ENCODE measurements around the gene SLC7A9. TPM values are rescaled to one million over a fixed set of nuclear protein-coding genes. Genes with fewer than 3 reads are reported as not detected.

SLC7A9 gene
- total and polyA plus RNA-seq, 2 of the 13 experiments (the other 11 are each of a cell fraction or from before 2014, with no cell fraction given), result 4.7 to 8.3 TPM

GRCh38 chr19:32858559-32858958, 11.0 kb downstream of the SLC7A9 start:
- Histone ChIP-seq H3K9me3 (ENCODE audit: low read length) (no peaks in the 10 kb centered on the region), H3K9ac (ENCODE audit: insufficient read depth, low read depth, low read length) (no peak overlapping the region), H3K27me3 (ENCODE audit: control insufficient read depth in 1 of 2, insufficient read depth in 2 of 2, low read length in 2 of 2) (no peaks in the 10 kb centered on the region), H4K20me1 (ENCODE audit: insufficient read depth, low read length) (no peaks in the 10 kb centered on the region), H3K27ac (ENCODE audit: extremely low read length, insufficient read depth, low read length) (no peak overlapping the region), H3K36me3 (replicated peaks in 1 of 2; ENCODE audit: control insufficient read depth in 1 of 2, insufficient read depth in 2 of 2, low read length in 2 of 2) (peaks cover 0 to 9% of the 10 kb centered on the region in 2 experiments; a peak in 3 of 5 replicates), H3K79me2 (ENCODE audit: insufficient read depth, low read length) (no peaks in the 10 kb centered on the region), H3K4me2 (ENCODE audit: low read depth, low read length) (no peak overlapping the region), H3K4me1 (ENCODE audit: insufficient read depth, low read length) (no peaks in the 10 kb centered on the region), H3K4me3 (replicated peaks in 1 of 3; ENCODE audit: insufficient read depth in 1 of 3, low read depth in 2 of 3, low read length in 3 of 3) (no peak overlapping the region), H2AFZ (ENCODE audit: low read length) (no peak overlapping the region)
- ChIA-PET CTCF (ENCODE audit: low intra/inter-chr PET ratio, low total read pairs) (no interaction called here), POLR2A (no interaction called here)
- 95% methylated on average over 10 of the region's 10 CpGs for WGBS (ENCODE audit: low lambda C conversion rate)
- DNase-seq (ENCODE audit: low spot score), result no peak
- TF ChIP-seq HOMEZ (CRISPR knock-in tag; IDR thresholded peaks at IDR 0.05; ENCODE audit: low read depth), result no peak
- TF ChIP-seq FOXP4 (CRISPR knock-in tag; IDR thresholded peaks at IDR 0.05), result no peak
- no peak for TF ChIP-seq ZNF350 (CRISPR knock-in tag; IDR thresholded peaks at IDR 0.05; ENCODE audit: borderline replicate concordance, low read depth)
- no peak for TF ChIP-seq ZNF251 (CRISPR knock-in tag; IDR thresholded peaks at IDR 0.05)
- TF ChIP-seq ZNF136 (CRISPR knock-in tag; IDR thresholded peaks at IDR 0.05; ENCODE audit: low read depth), result no peak
- TF ChIP-seq KDM1A (CRISPR knock-in tag; IDR thresholded peaks at IDR 0.05), result no peak
- no peak for TF ChIP-seq IKZF5 (CRISPR knock-in tag; IDR thresholded peaks at IDR 0.05)
- TF ChIP-seq RBFOX2 (IDR thresholded peaks at IDR 0.05; ENCODE audit: low read depth, low read length), result no peak
- TF ChIP-seq GTF3A (CRISPR knock-in tag; conservative IDR thresholded peaks at IDR 0.05), result no peak
- no peak for TF ChIP-seq RFX5 (IDR thresholded peaks at IDR 0.05; ENCODE audit: low read depth, low read length)
- no peak for TF ChIP-seq ZNF883 (CRISPR knock-in tag; IDR thresholded peaks at IDR 0.05; ENCODE audit: not compliant biosample characterization)
- TF ChIP-seq GABPB1 (CRISPR knock-in tag; IDR thresholded peaks at IDR 0.05), result no peak
- TF ChIP-seq ZKSCAN1 (IDR thresholded peaks at IDR 0.05; ENCODE audit: low read length), result no peak
- no peak for TF ChIP-seq HOXA3 (CRISPR knock-in tag; IDR thresholded peaks at IDR 0.05)
- TF ChIP-seq ZNF780A (CRISPR knock-in tag; IDR thresholded peaks at IDR 0.05), result no peak
- TF ChIP-seq CCDC6 (CRISPR knock-in tag; IDR thresholded peaks at IDR 0.05), result no peak
- TF ChIP-seq DBP (CRISPR knock-in tag; IDR thresholded peaks at IDR 0.05; ENCODE audit: not compliant biosample characterization), result no peak
- BruUV-seq (replicated peaks), result no TSS peak
- FAIRE-seq, result no peak
- intact Hi-C loops (cut with micrococcal nuclease; ENCODE audit: unreplicated experiment), result no loop called here
- ATAC-seq, result no peak
- in situ Hi-C loops (cut with HindIII; ENCODE audit: extremely low pct_ligation_motif_present, low pct_unique_long_range_greater_than_20kb), result no loop called here
